Heart left ventricle (tissue), 16 donors: Measurements from ENCODE around the gene KDM6B. TPM values are rescaled to one million over a fixed set of nuclear protein-coding genes. Genes with fewer than 3 reads are reported as not detected.
A peak's percentile ranks its signal among the peaks of the same experiment; 100 is the strongest.

Experiments
- ATAC-seq, 4 donors: fragments of 200-7000 bp; cut with Tn5 transposase; one replicate each; pipeline ENCODE4 v1.9.1; 2020 to 2022; ENCODE audit warnings: moderate library complexity in 4 of 4, mild to moderate bottlenecking in 3 of 4, moderate number of reproducible peaks in 1 of 4
- DNase-seq, 5 donors: peaks; one replicate each; pipeline ENCODE4 v3.0.0-alpha.2; 2020
- H3K27ac ChIP-seq, 12 donors: fragments of 200-600 bp; sonication (generic) in 4 of 12; one replicate each; pipeline versions ENCODE4 v1.5.0 to v1.8.0; 2016 to 2022; ENCODE audit warnings: mild to moderate bottlenecking in 2 of 12
- H3K27me3 ChIP-seq, 9 donors: fragments of 200-600 bp; sonication (generic) in 2 of 9; one replicate each; pipeline versions ENCODE4 v1.5.1 to v1.8.0; 2016 to 2022; ENCODE audit warnings: mild to moderate bottlenecking in 3 of 9
- H3K36me3 ChIP-seq, 9 donors: fragments of 200-600 bp; sonication (generic) in 2 of 9; one replicate each; pipeline versions ENCODE4 v1.5.0 to v1.8.0; 2018 to 2022; ENCODE audit warnings: mild to moderate bottlenecking in 2 of 9
- H3K4me1 ChIP-seq, 12 donors: fragments of 200-600 bp; sonication (generic) in 4 of 12; one replicate each; pipeline versions ENCODE4 v1.5.0 to v1.8.0; 2016 to 2022; ENCODE audit warnings: mild to moderate bottlenecking in 3 of 12
- H3K4me3 ChIP-seq, 12 donors: fragments of 200-600 bp; sonication (generic) in 4 of 12; one replicate each; pipeline versions ENCODE4 v1.5.0 to v1.8.0; 2017 to 2022; ENCODE audit warnings: mild to moderate bottlenecking in 9 of 12, moderate library complexity in 4 of 12
- H3K9me3 ChIP-seq, 12 donors: fragments of 200-600 bp; sonication (generic) in 4 of 12; one replicate each; pipeline versions ENCODE4 v1.5.0 to v1.8.0; 2016 to 2022; ENCODE audit warnings: mild to moderate bottlenecking in 1 of 12
- CTCF ChIP-seq, 12 donors: fragments of 200-600 bp; sonication (generic) in 4 of 12; IDR thresholded peaks; one replicate each; pipeline versions ENCODE4 v1.5.0 to v1.8.0; 2018 to 2022; ENCODE audit warnings: antibody characterized with exemption in 12 of 12, mild to moderate bottlenecking in 5 of 12
- POLR2A ChIP-seq, 2 donors: fragments of 450-650 bp; IDR thresholded peaks; one replicate each; pipeline ENCODE4 v1.6.1; 2017; ENCODE audit warnings: antibody characterized with exemption in 2 of 2, mild to moderate bottlenecking in 2 of 2, moderate library complexity in 2 of 2
- WGBS, 4 donors: extraction: QIAGEN DNeasy Blood & Tissue Kit in 2 of 4; methylation state at CpG; one replicate each; pipeline versions ENCODE4 v1.1.5 to v1.1.7; 2013 to 2018; 5-methylcytosine and 5-hydroxymethylcytosine counted together
- intact Hi-C, 10 donors: fragments of 100-400 bp; cut with DNase I; formaldehyde crosslinking; loops; one replicate each; pipeline versions ENCODE4 v1.11.1 to v1.14.2; 2022
- polyA plus RNA-seq, 2 donors: library from polyadenylated mRNA; stranded (reverse); fragments of 200-250 nt; gene quantifications; one replicate each; pipeline ENCODE4 v1.2.3, GENCODE V29; 2013
- total RNA-seq, 9 donors: library from RNA; depleted of rRNA in 2 of 9; stranded (reverse); fragments of >200 nt in 2 of 9; fragmentation: NEBNext Ultra II Directional in 3 of 9; extraction: Animal tissue kit (Norgen Biotek cat#: 25700) in 3 of 9; gene quantifications; one replicate each; pipeline versions ENCODE4 v1.1.0 to v1.2.4, GENCODE V29; 2016 to 2023
- donor health status: ischemic (EF 13 %, LVEDD 7.1; RV severe dilation, severe dysfunction).
- donor health status: healthy with polysubstance abuse.
- donor health status: DM: no; HTN: yes; CAD: no.
- donor health status: DM: no; HTN: no; CAD: no.
- donor health status: ischemic (EF 25% LVEDD 6.9; RV normal size, moderate dysfunction).
- donor health status: ischemic (EF 25% LVEDD 5.7; RV mildly dilated, moderate dysfunction).
- donor health status: healthy.
- donor health status: DM: yes; HTN: yes; CAD: no.
- donor health status: ischemic (EF 35%, LVEDD 5.7; RV mildly dilated, moderate dysfunction).
- donor health status: nonischemic (EF 11% LVEDD 7.7; RV severe dilation, severe dysfunction).
- donor health status: DM: yes; HTN: yes; CAD: no.
- donor health status: PGD.
- donor health status: ischemic (EF 29% LVEDD 5.4; RV normal size, mild dysfunction).
- donor health status: nonischemic (EF 23%, LVEDD 6.1; RV moderate dilation, normal function).

KDM6B gene
- total and polyA plus RNA-seq, 11 donors = 7.4 to 29.3 (median 20.6) TPM

- Histone ChIP-seq H3K4me3 (peak overlapping the region; percentile 48 to 90 (median 80)), H3K36me3 (peaks cover 0 to 52% (median 41%) of the 10 kb centered on the region in 9 donors), H3K27ac (peak overlapping the region; percentile 66 to 99 (median 95)), H3K27me3 (no peaks in the 10 kb centered on the region), H3K4me1 (peaks cover 11 to 51% (median 35%) of the 10 kb centered on the region in 12 donors), H3K9me3 (no peaks in the 10 kb centered on the region)
- ATAC-seq = peak; percentile 64 to 84 (median 73)
- peak; percentile 64 to 70 for TF ChIP-seq POLR2A (IDR thresholded peaks at IDR 0.05)
- TF ChIP-seq CTCF (IDR thresholded peaks at IDR 0.05) = no peak
- intact Hi-C loops = loop anchor here in 5 of 10 donors (1.0 to 10.0 kb wide), 7 partner anchors 11 to 610 kb away; partner anchors contain the start of genes PER1 (in 2 of the 5), CHRNB1 (in 1 of the 5), DVL2 (in 1 of the 5) and GABARAP (in 1 of the 5)
- DNase-seq = peak; percentile 93 to 95 (median 94)
- 0% methylated on average over 51 to 71 of the region's 71 CpGs for WGBS, 4 donors
These were observed 10.5 kb downstream of the KDM6B start for GRCh38 chr17:7844292-7845154.

- intact Hi-C loops = loop anchor here in 4 of 10 donors (10.0 kb wide), 5 partner anchors 299 to 611 kb away; partner anchors contain the start of genes CHRNB1 (in 1 of the 4), DVL2 (in 1 of the 4), GABARAP (in 1 of the 4) and PER1 (in 1 of the 4)
- H3K4me1 ChIP-seq = peaks cover 11 to 48% (median 26%) of the 10 kb centered on the region in 12 donors
- DNase-seq (no peak), ATAC-seq (no peak)
- WGBS, 4 donors = 69 to 75% (median 71%) methylated on average over 13 to 15 of the region's 15 CpGs
- H3K9me3 ChIP-seq = no peaks in the 10 kb centered on the region
- peak overlapping the region in 11 of 12 donors; percentile 57 to 90 (median 81) for H3K4me3 ChIP-seq
- peaks cover 3 to 54% (median 48%) of the 10 kb centered on the region in 9 donors for H3K36me3 ChIP-seq
- H3K27me3 ChIP-seq = no peaks in the 10 kb centered on the region
- H3K27ac ChIP-seq = peak overlapping the region; percentile 52 to 99 (median 95)
- no peak for TF ChIP-seq CTCF (IDR thresholded peaks at IDR 0.05)
- TF ChIP-seq POLR2A (IDR thresholded peaks at IDR 0.05) = no peak
These were observed 11.5 kb downstream of the KDM6B start for GRCh38 chr17:7845359-7846062.

- H3K27ac ChIP-seq = peak overlapping the region in 1 of 12 donors; percentile 98
- ATAC-seq = no peak
- H3K27me3 ChIP-seq = no peaks in the 10 kb centered on the region
- DNase-seq = no peak
- peaks cover 6 to 43% (median 21%) of the 10 kb centered on the region in 12 donors for H3K4me1 ChIP-seq
- H3K36me3 ChIP-seq = peaks cover 3 to 58% (median 53%) of the 10 kb centered on the region in 9 donors
- peak overlapping the region in 1 of 12 donors; percentile 88 for H3K4me3 ChIP-seq
- TF ChIP-seq CTCF (IDR thresholded peaks at IDR 0.05) (no peak), POLR2A (IDR thresholded peaks at IDR 0.05) (no peak)
- H3K9me3 ChIP-seq = no peaks in the 10 kb centered on the region
- intact Hi-C loops = loop anchor here in 4 of 10 donors (10.0 kb wide), 5 partner anchors 299 to 611 kb away; partner anchors contain the start of genes CHRNB1 (in 1 of the 4), DVL2 (in 1 of the 4), GABARAP (in 1 of the 4) and PER1 (in 1 of the 4)
- 76 to 88% (median 86%) methylated on average over 17 to 22 of the region's 22 CpGs for WGBS, 4 donors
These were observed 12.2 kb downstream of the KDM6B start for GRCh38 chr17:7846063-7846735.
